HG03460 (cell line): ENCODE results near the gene IGFBP1.
"Not testable (repeated sequence)": the region's sequence is repeated elsewhere in the genome, so short reads cannot be mapped to it uniquely, and the experiment has no call there.

Source experiments
- ATAC-seq: cut with Tn5 transposase; IDR thresholded peaks from one replicate; pipeline ENCODE4 v1.9.1; 2021; ENCODE audit not compliant: unreplicated experiment

The IGFBP1 gene

DNA sequence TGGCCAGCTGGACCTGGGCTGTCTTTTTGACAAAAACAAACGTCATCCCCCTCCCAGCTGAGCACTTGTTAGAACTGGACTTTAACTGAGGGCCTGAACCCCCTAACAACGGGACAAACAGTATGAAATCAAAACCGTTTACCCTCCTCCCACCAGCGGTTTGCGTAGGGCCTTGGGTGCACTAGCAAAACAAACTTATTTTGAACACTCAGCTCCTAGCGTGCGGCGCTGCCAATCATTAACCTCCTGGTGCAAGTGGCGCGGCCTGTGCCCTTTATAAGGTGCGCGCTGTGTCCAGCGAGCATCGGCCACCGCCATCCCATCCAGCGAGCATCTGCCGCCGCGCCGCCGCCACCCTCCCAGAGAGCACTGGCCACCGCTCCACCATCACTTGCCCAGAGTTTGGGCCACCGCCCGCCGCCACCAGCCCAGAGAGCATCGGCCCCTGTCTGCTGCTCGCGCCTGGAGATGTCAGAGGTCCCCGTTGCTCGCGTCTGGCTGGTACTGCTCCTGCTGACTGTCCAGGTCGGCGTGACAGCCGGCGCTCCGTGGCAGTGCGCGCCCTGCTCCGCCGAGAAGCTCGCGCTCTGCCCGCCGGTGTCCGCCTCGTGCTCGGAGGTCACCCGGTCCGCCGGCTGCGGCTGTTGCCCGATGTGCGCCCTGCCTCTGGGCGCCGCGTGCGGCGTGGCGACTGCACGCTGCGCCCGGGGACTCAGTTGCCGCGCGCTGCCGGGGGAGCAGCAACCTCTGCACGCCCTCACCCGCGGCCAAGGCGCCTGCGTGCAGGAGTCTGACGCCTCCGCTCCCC, at the start of gene IGFBP1:
TSS of gene IGFBP1 (plus strand) at position 304 of the 808 bp plus-strand sequence. CDS start at position 469, 165 bp downstream.
- no peak for ATAC-seq

DNA sequence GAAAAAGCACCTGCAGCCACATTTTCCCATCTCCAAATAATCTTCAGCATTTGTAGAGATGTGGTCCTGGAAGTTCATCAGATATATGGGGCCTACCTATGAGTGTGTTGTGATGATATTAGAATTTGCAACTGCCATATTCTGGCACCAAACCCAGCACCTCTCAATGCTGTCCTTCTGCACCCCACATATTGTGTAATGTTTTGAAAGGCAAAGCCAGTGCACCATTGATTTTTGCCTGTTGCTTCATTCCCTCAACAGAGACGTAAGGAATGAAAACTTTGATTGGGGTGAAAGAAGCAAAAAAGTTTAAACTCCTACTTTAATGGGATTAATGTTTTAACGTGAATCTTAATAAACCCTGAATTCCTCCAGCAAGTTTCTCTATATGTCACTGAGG, 49.4 kb upstream of the IGFBP1 start:
- not testable (repeated sequence) for ATAC-seq

DNA sequence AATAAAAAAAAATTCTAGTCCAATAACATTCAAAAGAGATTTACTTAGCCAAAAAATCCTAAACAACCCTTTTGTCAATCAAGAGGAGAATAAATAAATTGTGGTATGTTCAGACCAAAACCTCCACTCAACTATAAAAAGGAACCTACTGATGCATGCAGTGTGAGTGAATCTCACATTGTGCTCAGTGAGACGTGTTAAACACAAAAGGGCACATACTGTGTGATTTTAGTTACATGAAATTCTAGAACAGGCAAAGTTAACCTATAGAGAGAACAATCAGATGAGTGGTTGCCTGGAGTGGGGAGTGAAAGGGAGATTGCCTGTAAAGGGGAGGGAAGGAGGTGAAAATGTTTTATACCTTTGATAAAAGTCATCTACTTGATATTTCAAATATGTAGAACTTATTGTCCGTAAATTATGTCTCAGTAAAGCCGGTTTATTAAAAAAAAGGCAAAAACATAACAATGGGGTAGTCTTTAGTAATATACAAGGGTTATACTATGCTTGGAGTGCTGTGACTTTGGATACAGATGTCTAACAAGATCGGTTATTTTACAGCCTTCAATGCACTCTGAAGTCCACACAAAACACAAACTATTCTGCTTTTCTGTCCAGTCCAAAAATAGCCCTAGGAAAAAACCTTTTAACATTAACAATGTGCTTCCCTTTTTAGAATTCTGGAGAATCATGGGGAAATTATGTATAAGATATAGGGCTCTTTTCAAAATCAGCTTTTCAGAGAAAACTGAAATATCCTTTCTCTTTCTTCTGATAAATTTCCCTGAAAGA, 46.2 kb upstream of the IGFBP1 start:
- not testable (repeated sequence) for ATAC-seq

DNA sequence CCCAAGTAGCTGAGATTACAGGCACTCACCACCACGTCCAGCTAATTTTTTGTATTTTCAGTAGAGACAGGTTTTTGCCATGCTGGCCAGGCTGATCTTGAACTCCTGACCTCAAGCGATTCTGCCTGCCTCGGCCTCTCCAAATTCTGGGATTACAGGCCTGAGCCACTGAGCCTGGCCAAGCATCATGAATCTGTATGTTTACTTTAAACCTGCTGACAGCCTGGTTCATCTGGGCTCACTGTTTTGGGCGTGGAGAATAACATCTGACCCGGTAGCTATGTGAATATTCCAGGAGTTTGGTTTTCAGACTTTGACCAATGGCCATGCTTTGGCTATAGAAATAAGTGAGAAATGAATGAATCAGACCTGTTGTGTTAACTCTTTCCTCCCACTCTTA, 41.8 kb upstream of the IGFBP1 start:
- ATAC-seq, result not testable (repeated sequence)

DNA sequence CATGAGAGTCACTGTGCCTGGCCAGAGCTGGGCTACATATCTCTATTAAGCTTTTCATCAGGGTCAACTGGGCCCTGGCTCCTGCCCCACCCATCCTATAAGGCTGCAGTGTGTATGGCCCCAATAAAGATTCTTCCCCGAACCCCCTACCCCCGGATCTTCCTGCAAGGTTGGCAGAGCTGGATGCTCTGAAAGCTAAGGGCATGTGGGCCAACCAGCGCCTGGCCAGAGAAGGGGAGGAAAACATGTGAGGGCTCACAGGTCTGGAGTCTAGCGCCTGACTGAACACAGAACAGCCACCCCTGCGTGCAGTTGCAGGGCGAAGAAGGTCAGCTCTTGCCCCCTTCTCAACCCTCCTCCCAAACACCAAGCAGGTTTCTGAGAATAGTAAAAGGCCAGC, 39.6 kb upstream of the IGFBP1 start:
- ATAC-seq, result not testable (repeated sequence)

DNA sequence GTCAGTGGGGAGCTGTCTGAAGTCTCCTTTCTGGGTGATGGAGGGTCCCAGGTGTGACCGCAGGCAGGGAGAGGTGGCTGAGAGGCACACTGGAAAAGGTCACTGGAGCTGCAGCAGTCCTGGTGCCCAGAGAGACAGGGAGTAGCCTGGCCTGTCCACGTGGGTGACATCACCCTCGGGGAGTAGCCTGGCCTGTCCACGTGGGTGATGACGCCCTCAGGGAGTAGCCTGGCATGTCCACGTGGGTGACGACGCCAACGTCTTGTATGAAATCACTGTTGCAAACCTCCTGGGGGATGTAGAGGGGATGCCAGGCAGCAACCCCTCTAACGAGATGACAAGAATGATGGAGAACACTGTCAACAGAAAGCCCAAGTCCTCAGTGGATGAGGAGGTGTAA, 35.3 kb upstream of the IGFBP1 start:
- not testable (repeated sequence) for ATAC-seq

DNA sequence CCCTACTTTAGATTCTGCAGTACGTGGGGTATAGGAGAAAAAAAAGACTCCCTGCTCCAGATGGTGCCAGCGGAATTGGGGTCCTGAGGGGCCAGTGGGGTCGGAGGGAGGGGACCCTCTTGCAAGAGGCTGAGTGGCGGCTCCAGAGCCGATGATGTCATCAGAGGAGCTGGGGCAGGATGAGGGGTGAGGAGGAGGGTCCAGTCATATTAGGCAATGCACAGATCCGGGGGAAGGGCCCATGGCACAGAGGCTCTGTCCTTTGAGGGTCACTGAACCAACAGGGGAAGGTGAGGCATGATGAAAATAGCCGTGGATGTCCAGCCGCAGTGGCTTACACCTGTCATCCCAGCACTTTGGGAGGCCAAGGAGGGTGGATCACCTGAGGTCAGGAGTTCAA, 34.8 kb upstream of the IGFBP1 start:
- ATAC-seq, result not testable (repeated sequence)

DNA sequence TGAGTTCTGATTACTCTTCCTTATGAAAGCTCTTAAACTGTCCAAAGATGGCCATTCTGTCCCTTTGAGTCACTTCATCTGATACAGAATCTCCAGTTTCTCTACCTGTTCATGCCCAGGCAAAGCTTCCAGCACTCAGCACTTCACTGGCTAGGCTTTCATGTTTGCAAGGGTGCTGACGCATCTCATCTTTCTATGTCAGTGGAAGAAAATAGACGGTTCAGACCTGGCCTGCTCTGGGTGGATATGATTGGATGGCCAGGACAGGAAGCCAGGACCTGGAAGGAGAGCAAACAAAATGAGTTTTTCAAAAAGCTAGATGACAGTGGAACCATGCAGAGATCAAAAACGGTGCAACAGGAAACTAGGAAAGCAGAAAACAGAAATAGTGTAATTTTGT, 32.6 kb upstream of the IGFBP1 start:
- not testable (repeated sequence) for ATAC-seq

DNA sequence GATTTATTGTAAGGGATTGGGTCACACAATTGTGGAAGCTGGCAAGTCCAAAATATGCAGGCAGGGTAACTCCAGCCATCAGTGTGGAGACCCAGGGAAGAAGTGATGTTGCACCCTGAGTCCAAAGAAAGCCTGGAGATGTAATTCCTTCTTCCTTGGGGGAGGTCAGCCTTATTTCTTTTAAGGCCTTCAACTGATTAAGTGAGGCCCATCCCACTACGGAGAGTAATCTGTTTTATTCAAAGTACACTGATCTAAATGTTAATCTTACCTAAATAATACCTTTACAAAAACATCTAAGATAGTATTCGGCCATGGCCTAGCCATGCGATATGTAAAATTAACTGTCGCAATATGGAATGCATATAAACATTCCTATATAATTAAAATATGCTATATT, 31.4 kb upstream of the IGFBP1 start:
- not testable (repeated sequence) for ATAC-seq

DNA sequence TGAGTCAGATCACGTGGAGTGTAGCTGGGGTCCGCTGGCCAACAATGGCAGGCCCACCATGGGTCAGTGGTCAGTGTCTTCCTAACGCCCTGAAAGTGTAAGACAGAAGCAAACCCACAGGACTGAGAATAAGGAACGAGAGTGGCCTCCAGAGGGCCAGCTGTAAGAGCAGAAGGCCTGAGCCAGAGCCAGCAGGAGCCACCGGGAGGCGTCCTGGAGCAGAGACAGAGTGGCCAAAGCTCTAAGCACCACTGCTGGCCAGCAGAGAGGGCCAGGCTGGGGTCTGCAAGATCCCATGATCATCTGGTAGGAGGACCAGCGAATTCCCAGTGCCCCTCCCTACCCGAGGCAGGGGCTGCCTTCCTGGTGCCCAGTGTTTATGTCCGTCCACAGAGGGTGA, 24.6 kb upstream of the IGFBP1 start:
- ATAC-seq, result no peak

DNA sequence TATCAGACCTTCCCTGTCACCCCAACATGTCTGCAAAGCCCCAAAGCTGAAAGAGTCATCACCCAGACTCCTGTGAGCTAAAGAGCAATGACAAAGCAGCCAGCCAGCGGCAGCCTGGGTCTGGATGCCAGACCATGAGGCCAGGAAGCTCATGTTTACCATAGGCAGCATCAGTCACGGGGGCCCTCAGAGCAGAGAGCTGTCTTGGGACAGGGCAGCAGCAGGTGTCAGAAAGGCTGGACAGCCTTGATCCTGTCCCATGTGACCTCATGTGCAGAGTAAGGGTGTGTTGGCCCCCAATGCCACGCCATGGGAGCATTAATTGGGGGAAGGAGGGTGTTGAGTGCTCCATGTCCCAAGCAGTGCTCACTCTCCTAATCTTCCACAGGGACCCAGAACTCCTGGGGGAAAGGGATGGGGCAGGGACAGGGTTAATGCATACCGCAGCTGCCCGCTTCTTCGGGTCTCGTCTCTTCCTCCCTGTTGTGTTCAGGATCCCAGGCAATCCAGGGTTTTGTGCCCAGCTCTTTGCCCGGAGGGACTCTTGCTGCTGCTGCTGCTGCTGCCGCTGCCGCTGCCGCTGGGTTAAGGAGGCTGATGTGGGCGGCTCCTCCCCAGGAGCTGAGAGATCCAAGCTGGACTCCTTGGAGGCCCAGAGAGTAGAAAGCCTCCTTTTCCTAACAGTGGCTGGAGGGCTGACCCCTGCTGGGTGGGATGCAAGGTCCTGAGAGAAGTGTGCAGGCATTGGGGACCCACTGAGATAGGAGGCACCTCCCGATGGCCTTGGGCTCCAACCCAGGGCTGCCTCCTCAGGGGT, 22.5 kb upstream of the IGFBP1 start:
- ATAC-seq, result no peak

DNA sequence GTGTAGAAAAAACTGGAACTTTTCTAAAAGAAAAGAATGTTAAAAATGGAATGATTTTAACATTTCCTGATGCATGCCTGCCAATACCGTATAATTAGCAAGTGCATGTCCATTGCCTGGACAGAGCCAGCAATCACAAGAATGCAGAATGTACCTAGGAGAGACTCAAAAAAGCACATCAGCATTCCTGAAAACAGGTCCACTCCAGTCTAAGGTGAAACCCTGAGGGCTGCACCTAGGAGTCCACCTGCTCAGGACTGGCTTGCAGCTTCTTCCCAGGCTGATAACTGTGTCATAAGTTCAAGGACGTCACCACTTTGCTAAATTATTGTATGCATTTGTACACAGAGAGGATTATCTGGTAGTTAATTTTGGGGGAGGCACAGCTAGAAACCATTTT, 20.8 kb upstream of the IGFBP1 start:
- no peak for ATAC-seq

DNA sequence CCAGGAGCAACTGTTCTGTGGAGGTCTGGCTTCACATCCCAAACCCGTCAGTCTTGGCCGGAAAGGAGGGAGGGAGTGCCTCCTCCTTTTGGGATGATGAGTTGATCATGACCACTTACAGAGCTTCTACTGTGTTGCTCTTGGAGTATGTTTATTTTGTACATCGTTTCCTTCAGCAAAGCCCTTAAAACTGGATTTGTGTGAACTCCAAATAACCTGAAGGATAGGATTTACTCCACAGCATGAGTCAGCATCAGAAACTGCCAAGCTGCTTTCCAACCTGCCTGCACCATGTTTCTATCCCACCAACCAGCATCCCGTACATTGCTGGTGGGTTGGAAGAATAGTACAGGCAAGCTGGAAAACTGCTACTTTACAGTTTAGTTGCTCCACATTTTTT, 18.9 kb upstream of the IGFBP1 start:
- ATAC-seq, result no peak

DNA sequence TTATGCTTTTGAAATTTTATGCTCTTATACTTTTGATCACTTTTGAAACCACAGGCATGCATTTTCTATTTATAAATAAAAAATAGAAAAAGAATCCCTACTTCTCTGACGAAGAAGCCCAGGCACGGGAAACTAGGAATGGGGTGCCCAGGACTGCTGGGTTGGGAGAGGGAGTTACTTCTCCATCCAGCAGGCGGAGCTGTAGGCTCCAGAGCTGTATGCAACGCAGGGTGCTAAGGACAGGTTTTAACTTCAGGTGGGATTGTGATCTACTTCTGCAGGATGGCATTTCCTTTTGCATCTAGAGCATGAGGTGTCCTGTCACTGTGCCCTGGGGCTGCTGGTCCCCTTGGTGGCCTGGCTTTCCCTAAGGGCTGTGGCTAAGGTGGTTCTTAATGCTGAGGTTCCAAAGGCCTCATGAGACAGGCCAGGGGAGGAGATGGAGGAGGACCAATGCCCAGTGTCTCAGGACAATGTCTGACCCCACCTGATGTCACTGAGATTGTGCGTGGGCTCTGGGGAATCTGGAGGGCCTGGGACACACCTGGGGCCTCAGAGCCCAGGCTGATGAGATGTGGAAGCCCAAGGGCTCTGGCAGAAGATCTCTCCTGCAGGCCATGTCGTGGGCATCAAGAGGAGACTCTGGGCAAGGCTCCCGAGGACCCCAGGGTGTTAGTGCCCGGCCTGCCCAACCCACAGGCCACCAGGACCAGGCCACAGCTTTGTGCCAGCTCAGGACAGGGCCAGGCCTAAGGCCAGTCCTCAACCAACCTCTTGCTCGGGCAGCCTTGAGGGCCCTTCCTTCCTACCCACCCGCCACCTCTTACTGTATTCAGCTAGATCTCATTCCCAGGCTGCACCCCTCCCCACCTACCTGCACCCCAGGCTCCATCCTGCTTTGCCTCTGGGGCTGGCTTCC, 15.9 kb upstream of the IGFBP1 start:
- ATAC-seq, result no peak

DNA sequence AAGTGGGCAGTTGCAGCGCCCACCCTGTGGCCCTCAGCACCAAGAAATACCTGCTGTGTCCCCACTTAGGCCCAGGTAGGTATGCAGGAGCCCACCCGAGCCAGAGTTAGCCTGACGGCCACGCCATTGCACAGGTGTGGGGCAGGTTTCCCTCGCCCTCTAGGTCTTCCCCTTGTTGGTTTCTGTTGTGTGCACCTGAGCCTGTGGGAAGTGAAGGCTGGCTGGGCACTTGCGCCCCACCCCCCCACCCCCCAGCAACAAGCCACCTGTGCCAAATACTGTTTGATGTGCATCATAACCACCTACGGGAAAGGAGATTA, 15.3 kb upstream of the IGFBP1 start, which contains the start of gene CCDC201:
TSS of gene CCDC201 (minus strand) at position 48 of the 320 bp plus-strand sequence. CDS start 75 bp downstream, outside the sequence.
- no peak for ATAC-seq

DNA sequence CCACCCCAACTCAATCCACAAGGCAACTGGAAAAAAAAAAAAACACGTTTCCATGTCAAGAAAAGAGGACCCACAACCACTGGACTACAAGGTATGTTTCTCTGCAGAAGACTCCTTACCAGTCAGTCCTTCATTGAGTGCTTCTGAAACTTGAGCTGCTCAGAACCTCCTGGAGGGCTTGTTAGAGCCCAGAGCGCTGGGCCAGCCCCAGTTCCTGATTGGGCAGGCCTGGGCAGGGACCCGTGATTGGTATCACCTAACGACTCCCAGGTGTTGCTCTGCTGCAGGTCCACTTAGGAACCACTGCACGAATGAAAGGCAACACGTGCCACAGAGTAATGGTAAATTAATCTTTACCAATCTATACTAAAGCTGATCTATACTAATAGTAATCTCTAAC, 14.9 kb upstream of the IGFBP1 start:
- ATAC-seq, result no peak

DNA sequence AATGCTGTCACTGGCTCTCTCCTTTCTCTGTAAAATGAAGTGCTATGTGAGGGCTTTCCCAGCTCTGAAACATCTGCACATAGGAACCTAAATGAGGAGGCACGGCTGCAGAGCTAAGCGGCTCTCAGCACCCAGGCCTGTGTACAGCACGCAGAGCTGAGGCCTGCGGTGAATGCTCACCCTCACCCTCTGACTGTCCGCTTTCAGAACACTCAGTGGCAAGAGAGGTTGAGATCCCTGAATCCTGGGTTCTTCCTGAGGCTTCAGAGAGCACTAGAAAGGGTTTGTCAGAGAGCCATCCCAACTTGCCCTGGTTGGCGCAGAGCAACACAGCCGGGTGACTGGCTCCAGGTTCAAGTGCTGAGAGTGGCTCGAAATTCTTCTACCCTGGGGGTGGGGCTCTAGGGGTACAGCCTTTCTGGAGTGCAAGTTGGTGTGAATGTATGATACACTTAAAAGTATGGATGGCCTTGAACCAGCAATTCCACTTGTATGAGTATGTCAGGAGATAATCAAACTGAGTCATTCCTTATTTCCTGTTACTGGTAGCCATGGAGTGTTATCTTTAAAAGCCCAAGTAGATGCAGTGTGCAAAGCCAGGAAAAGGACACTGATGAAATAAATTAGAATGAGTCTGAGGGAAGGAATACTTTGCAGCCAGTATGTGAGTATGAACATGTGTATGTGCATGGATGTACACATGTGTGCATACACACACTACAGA, 13.7 kb upstream of the IGFBP1 start:
- no peak for ATAC-seq

DNA sequence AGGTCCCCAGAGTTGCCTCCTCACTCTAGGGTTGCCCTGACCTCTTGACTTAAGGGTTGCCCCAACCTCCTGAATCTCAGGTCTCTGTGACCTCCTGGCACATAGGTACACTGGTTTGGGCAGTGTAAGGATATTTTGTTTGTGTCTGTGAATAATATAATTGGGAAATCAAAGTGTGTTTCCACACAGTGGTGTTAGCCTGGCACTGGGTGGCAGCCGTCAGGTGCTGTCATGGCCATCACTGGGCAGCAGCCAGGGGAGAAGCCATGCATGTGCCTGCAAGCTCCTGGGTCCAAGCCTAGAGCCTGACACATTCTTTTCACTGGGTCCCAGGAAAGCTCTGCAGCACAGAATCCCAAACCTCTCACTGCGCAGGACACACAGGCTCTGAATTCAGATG, 11.8 kb upstream of the IGFBP1 start:
- no peak for ATAC-seq

DNA sequence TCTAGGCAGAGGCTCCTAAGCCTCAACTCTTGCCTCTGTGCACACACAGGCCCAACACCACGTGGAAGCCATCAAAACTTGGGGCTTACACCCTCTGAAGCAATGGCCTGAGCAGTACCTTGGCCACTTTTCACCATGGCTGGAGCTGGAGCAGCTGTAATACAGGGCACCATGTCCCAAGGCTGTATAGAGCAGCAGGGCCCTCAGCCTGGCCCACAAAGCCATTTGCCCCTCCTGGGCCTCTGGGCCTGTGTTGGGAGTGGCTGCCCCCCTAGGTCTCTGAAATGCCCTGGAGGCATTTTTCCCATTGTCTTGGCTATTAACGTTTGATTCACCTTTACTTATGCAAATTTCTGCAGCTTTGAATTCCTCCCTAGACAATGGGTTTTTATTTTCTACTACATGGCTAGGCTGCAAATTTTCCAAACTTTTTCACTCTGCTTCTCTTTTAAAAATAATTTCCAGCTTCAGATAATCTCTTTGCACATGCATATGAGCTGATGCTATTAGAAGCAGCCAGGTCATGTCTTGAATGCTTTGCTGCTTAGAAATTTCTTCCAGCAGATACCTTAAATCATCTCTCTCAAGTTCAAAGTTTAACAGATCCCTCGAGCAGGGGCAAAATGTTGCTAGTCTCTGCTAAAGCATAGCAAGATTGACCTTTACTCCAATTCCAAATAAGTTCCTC, 9.7 kb upstream of the IGFBP1 start:
- ATAC-seq, result no peak
